ENCODE measurements around the gene SYNJ2. TPM values are rescaled to one million over a fixed set of nuclear protein-coding genes. Genes with fewer than 3 reads are reported as not detected.
"Not testable (repeated sequence)": the region's sequence is repeated elsewhere in the genome, so short reads cannot be mapped to it uniquely, and the experiment has no call there.

SYNJ2 gene
- total RNA-seq, 1 donor from 2014 or later: 12.3 TPM

DNA sequence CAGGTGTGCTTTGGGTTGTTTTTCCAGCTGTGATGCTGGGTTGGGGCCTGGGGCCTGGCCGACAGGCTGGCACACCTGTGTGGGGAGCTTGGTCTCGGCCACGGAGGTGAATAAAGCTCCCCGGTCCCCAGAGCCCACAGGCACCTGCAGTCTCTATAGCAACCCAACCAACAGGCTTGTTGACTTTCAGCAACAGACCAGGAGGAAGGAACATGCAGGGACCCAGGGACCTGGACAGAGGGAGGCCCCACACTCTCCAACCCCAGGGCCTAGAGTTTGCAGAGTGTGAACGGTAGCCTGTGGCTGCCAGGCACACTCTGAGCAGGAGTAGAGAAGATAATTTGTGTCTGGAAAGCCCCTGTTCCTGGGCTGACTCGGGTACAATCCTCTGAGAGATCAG, 14.6 kb upstream of the SYNJ2 start:
- Histone ChIP-seq H3K4me3 (no peak overlapping the region), H3K36me3 (no peaks in the 10 kb centered on the region), H3K27ac (replicated peaks) (no peak overlapping the region), H3K9me3 (replicated peaks) (no peaks in the 10 kb centered on the region), H3K4me1 (no peaks in the 10 kb centered on the region), H3K27me3 (ENCODE audit: low read depth) (no peaks in the 10 kb centered on the region)
- TF ChIP-seq, protein P1, sequence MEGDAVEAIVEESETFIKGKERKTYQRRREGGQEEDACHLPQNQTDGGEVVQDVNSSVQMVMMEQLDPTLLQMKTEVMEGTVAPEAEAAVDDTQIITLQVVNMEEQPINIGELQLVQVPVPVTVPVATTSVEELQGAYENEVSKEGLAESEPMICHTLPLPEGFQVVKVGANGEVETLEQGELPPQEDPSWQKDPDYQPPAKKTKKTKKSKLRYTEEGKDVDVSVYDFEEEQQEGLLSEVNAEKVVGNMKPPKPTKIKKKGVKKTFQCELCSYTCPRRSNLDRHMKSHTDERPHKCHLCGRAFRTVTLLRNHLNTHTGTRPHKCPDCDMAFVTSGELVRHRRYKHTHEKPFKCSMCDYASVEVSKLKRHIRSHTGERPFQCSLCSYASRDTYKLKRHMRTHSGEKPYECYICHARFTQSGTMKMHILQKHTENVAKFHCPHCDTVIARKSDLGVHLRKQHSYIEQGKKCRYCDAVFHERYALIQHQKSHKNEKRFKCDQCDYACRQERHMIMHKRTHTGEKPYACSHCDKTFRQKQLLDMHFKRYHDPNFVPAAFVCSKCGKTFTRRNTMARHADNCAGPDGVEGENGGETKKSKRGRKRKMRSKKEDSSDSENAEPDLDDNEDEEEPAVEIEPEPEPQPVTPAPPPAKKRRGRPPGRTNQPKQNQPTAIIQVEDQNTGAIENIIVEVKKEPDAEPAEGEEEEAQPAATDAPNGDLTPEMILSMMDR (IDR thresholded peaks at IDR 0.05; ENCODE audit: borderline replicate concordance): no peak
- no peak for DNase-seq
- intact Hi-C loops (cut with micrococcal nuclease): no loop called here

DNA sequence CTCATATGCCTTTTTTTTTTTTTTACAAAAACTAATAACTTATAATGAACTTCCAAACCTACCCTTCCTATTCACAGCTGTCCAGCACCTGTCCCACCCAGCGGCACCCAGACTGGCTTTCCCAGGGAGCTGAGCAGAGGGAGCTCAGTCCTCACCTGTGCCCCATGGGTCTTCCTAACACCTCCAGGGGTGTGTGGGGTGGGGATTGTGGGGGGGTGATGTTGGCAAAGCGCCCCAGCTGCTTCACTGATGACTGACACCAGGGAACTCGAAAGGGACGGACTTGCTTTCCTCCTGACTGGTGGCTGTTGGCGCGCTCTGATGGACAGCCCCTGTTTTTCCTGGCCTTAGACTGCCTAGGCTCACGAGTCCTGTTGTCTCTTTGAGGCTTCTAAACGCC, 14.2 kb upstream of the SYNJ2 start:
- no peak for DNase-seq
- H3K27me3 ChIP-seq (ENCODE audit: low read depth): no peaks in the 10 kb centered on the region
- TF ChIP-seq, protein P1 (IDR thresholded peaks at IDR 0.05; ENCODE audit: borderline replicate concordance): no peak
- no peak overlapping the region for H3K27ac ChIP-seq (replicated peaks)
- intact Hi-C loops (cut with micrococcal nuclease): no loop called here
- H3K4me3 ChIP-seq: no peak overlapping the region
- H3K4me1 ChIP-seq: no peaks in the 10 kb centered on the region
- H3K9me3 ChIP-seq (replicated peaks): no peaks in the 10 kb centered on the region
- H3K36me3 ChIP-seq: no peaks in the 10 kb centered on the region

DNA sequence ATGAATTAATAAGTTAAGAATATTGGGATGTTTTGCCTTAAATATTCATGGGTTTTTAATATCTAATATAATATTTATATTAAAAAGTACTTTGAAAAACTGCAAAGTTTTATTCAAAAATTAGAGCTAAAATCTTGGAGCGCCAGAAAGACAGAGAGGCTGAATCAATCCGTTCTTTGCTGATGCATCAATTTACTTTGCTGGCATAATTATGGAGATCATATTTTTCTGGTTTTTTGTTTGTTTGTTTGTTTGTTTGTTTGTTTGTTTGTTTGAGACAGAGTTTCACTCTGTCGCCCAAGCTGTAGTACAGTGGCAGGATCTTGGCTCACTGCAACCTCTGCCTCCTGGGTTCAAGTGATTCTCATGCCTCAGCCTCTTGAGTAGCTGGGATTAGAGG, 9.5 kb upstream of the SYNJ2 start:
- intact Hi-C loops (cut with micrococcal nuclease); H3K27me3 ChIP-seq (ENCODE audit: low read depth); H3K9me3 ChIP-seq (replicated peaks); H3K36me3 ChIP-seq; H3K27ac ChIP-seq (replicated peaks); H3K4me1 ChIP-seq; DNase-seq; H3K4me3 ChIP-seq: not testable (repeated sequence)

DNA sequence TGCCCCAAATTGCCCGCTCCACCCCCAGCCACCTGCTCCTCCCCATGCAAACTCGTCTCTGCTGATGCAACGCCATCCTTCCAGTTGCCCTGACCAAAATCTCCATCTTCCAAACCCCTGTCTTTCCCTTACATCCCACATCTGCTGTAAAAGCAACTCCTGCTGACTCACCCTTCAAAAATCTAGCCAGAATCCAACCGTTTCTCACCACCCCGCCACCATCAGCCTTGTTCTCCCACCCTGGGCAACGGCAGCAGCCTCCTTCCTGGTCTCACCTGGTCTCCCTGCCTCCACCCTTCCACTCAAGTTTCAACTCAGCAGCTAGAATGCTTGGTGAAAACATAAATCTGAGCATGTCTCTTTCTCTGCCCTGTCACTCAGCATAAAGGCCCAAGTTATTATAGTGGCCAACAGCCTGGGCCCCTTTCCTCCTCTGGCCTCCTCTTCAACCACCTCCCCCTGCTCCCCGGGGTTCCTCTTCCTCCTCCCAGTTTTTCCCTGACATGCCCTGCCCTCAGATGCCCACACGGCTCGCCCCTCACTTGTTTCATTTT, 7.2 kb upstream of the SYNJ2 start:
- DNase-seq: no peak
- intact Hi-C loops (cut with micrococcal nuclease): no loop called here
- TF ChIP-seq, protein P1 (IDR thresholded peaks at IDR 0.05; ENCODE audit: borderline replicate concordance): no peak

DNA sequence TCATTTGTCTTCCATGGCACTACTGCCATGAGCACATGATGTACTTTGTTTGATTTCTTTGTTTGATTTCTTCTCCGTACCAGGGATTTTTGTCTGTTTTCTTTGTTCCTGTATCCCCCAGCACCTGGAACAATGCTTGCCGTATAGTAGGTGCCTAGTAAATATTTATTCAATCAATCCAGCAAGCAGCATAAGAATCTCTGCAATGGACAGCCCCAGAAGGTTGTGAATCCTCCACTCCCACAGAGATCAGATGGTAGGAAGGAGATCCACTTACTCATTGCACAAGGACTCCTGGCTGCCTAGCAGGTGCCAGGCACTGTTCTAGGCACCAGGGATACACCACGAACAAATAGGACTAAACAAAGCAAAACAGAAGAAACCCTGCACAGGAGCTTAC, 6.7 kb upstream of the SYNJ2 start:
- no peaks in the 10 kb centered on the region for H3K4me1 ChIP-seq
- DNase-seq: no peak
- H3K36me3 ChIP-seq: no peaks in the 10 kb centered on the region
- H3K9me3 ChIP-seq (replicated peaks): no peaks in the 10 kb centered on the region
- H3K4me3 ChIP-seq: no peak overlapping the region
- no peaks in the 10 kb centered on the region for H3K27me3 ChIP-seq (ENCODE audit: low read depth)
- H3K27ac ChIP-seq (replicated peaks): no peak overlapping the region
- intact Hi-C loops (cut with micrococcal nuclease): no loop called here
- TF ChIP-seq, protein P1 (IDR thresholded peaks at IDR 0.05; ENCODE audit: borderline replicate concordance): no peak

More for the DNA sequence above, 7.2 kb upstream of the SYNJ2 start:
- no peaks in the 10 kb centered on the region for H3K9me3 ChIP-seq (replicated peaks)
- H3K27me3 ChIP-seq (ENCODE audit: low read depth): no peaks in the 10 kb centered on the region
- no peak overlapping the region for H3K27ac ChIP-seq (replicated peaks)
- H3K36me3 ChIP-seq: no peaks in the 10 kb centered on the region
- H3K4me3 ChIP-seq: no peak overlapping the region
- H3K4me1 ChIP-seq: no peaks in the 10 kb centered on the region

DNA sequence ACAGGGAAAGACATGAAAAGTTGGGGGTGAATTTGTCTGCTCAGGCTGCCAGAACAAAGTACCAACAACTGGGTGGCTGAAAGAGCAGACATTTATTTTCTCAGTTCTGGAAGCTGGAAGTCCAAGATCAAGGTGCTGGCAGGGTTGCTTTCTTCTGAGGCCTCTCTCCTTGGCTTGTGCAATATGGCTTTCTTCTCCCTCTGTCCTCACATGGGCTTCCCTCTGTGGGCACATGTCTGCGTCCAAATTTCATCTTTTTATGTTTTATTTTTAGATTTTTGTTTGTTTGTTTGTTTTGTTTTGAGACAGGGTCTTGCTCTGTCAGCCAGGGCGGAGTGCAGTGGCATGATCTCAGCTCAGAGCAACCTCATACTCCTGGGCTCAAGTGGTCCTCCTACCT, 6.2 kb upstream of the SYNJ2 start:
- TF ChIP-seq, protein P1 (IDR thresholded peaks at IDR 0.05; ENCODE audit: borderline replicate concordance): no peak
- no peak overlapping the region for H3K27ac ChIP-seq (replicated peaks)
- no peak for DNase-seq
- no peaks in the 10 kb centered on the region for H3K27me3 ChIP-seq (ENCODE audit: low read depth)
- intact Hi-C loops (cut with micrococcal nuclease): no loop called here
- no peaks in the 10 kb centered on the region for H3K36me3 ChIP-seq
- no peak overlapping the region for H3K4me3 ChIP-seq
- no peaks in the 10 kb centered on the region for H3K9me3 ChIP-seq (replicated peaks)
- no peaks in the 10 kb centered on the region for H3K4me1 ChIP-seq

Measured in left ventricle myocardium inferior (tissue), 1 donor.